HCT116 (cell line): ENCODE results near the gene B4GALNT2. TPM values are rescaled to one million over a fixed set of nuclear protein-coding genes. Genes with fewer than 3 reads are reported as not detected.

Experiments
- ATAC-seq: fragments of 200-7000 bp; cut with Tn5 transposase; 2 replicates; pipeline ENCODE4 v1.9.1; 2020; ENCODE audit warnings: mild to moderate bottlenecking, moderate library complexity
- BruUV-seq: library from RNA; stranded (reverse); fragments of 400-500 nt; replicated peaks from 2 replicates; lab custom pipeline; 2021; lab: Mats Ljungman, UMichigan
- CTCF ChIA-PET: fragments of 300-600 bp; sonication (Branson Sonifier 250); formaldehyde crosslinking; loops from one replicate; lab custom pipeline; 2021; ENCODE audit warnings: antibody characterized with exemption; lab: Charles Lee
- POLR2A ChIA-PET: fragments of 300-600, 350-600 bp; sonication (Branson Sonifier 250); formaldehyde crosslinking; loops from one replicate; lab custom pipeline; 2021; ENCODE audit warnings: antibody characterized with exemption; lab: Charles Lee
- RAD21 ChIA-PET, 2 experiments: fragments of 300-600 bp; sonication (Branson Sonifier 250); formaldehyde crosslinking; loops; one replicate each; lab custom pipeline; 2023; ENCODE audit warnings: low total read pairs in 2 of 2; ENCODE audit not compliant: uncharacterized antibody in 2 of 2, unreplicated experiment in 2 of 2, low non-redundant PET in 1 of 2; lab: Charles Lee
- DNase-seq: peaks from one replicate; pipeline ENCODE4 v3.0.0-alpha.2; 2010; ENCODE audit warnings: low read depth, low spot score
- H2AFZ ChIP-seq: fragments of 200-600 bp; shearing (Covaris generic), sonication (generic); 2 replicates; pipeline ENCODE4 v1.6.1; 2017; ENCODE audit warnings: low read depth, mixed run types, mixed read lengths, antibody characterized with exemption, low read length; ENCODE audit not compliant: poor library complexity, severe bottlenecking
- H3K27ac ChIP-seq: 2 replicates; pipeline ENCODE4 v1.5.1; 2012; ENCODE audit warnings: low read depth, low read length
- H3K27me3 ChIP-seq: fragments of 200-600 bp; sonication (generic); 2 replicates; pipeline ENCODE4 v1.6.1; 2016; ENCODE audit warnings: mixed run types, low read length, mixed read lengths; ENCODE audit not compliant: insufficient read depth
- H3K36me3 ChIP-seq, 2 experiments: fragments of 200-500 bp in 1 of 2; fragments of 200-600 bp in 1 of 2; sonication (Bioruptor generic) in 1 of 2; sonication (generic) in 1 of 2; 2 replicates each; pipeline versions ENCODE4 v1.5.1 to v1.6.1; 2014 to 2016; ENCODE audit warnings: low read length in 2 of 2, inconsistent platforms in 1 of 2, mixed read lengths in 1 of 2, mixed run types in 1 of 2; ENCODE audit not compliant: insufficient read depth in 2 of 2, control insufficient read depth in 1 of 2
- H3K4me1 ChIP-seq, 2 experiments: fragments of 200-600 bp in 1 of 2; sonication (generic) in 1 of 2; 2 replicates each; pipeline versions ENCODE4 v1.5.1 to v1.6.1; 2012 to 2017; ENCODE audit warnings: low read length in 2 of 2, inconsistent platforms in 1 of 2, mild to moderate bottlenecking in 1 of 2, mixed read lengths in 1 of 2, mixed run types in 1 of 2, moderate library complexity in 1 of 2; ENCODE audit not compliant: insufficient read depth in 2 of 2, control insufficient read depth in 1 of 2
- H3K4me2 ChIP-seq: fragments of 200-600 bp; sonication (generic); 2 replicates; pipeline ENCODE4 v1.6.1; 2017; ENCODE audit warnings: mixed run types, low read length, mixed read lengths
- H3K4me3 ChIP-seq, 2 experiments: fragments of 200-600 bp in 1 of 2; sonication (generic) in 1 of 2; replicated peaks in 1 of 2; 2 replicates each; pipeline ENCODE4 v1.5.1; 2011 to 2016; ENCODE audit warnings: low read length in 2 of 2, control low read depth in 1 of 2, low read depth in 1 of 2, mild to moderate bottlenecking in 1 of 2, mixed read lengths in 1 of 2, mixed run types in 1 of 2
- H3K79me2 ChIP-seq: fragments of 200-600 bp; sonication (generic); 2 replicates; pipeline ENCODE4 v1.6.1; 2017; ENCODE audit warnings: mild to moderate bottlenecking, mixed run types, low read length, moderate library complexity, mixed read lengths; ENCODE audit not compliant: insufficient read depth
- H3K9ac ChIP-seq: fragments of 200-600 bp; sonication (generic); 2 replicates; pipeline ENCODE4 v1.6.1; 2016; ENCODE audit warnings: low read length, mixed read lengths
- H3K9me2 ChIP-seq: fragments of 200-600 bp; sonication (generic), shearing (Covaris generic); 2 replicates; pipeline ENCODE4 v1.6.1; 2017; ENCODE audit warnings: mixed run types, mild to moderate bottlenecking, moderate library complexity; ENCODE audit not compliant: insufficient read depth
- H3K9me3 ChIP-seq, 2 experiments: fragments of 200-500 bp in 1 of 2; fragments of 200-600 bp in 1 of 2; sonication (Bioruptor generic) in 1 of 2; sonication (generic) in 1 of 2; 2 replicates each; pipeline ENCODE4 v1.6.1; 2014 to 2017; ENCODE audit warnings: low read length in 2 of 2, mixed read lengths in 2 of 2, inconsistent platforms in 1 of 2, low read depth in 1 of 2, mild to moderate bottlenecking in 1 of 2, mixed run types in 1 of 2, moderate library complexity in 1 of 2; ENCODE audit not compliant: control insufficient read depth in 1 of 2, insufficient read depth in 1 of 2
- H4K20me1 ChIP-seq: fragments of 200-600 bp; sonication (generic), shearing (Covaris generic); 2 replicates; pipeline ENCODE4 v1.6.1; 2017; ENCODE audit warnings: mixed run types, mild to moderate bottlenecking, moderate library complexity; ENCODE audit not compliant: insufficient read depth
- CBX3 ChIP-seq: IDR thresholded peaks from 2 replicates; pipeline ENCODE4 v1.6.1; 2012; ENCODE audit warnings: low read depth
- CTCF ChIP-seq, 3 experiments: fragments of 200-600 bp in 1 of 3; sonication (generic) in 1 of 3; IDR thresholded peaks in 2 of 3; conservative IDR thresholded peaks in 1 of 3; 2 replicates each; pipeline ENCODE4 v1.5.1; 2012 to 2017; ENCODE audit warnings: low read depth in 2 of 3, low read length in 2 of 3, antibody characterized with exemption in 1 of 3, borderline replicate concordance in 1 of 3, control low read depth in 1 of 3, mild to moderate bottlenecking in 1 of 3, mixed read lengths in 1 of 3, mixed run types in 1 of 3, moderate library complexity in 1 of 3; ENCODE audit not compliant: insufficient read depth in 1 of 3
- EGR1 ChIP-seq: IDR thresholded peaks from 2 replicates; pipeline ENCODE4 v1.6.1; 2012; ENCODE audit warnings: low read depth
- EZH2 ChIP-seq: fragments of 200-600 bp; sonication (generic); IDR thresholded peaks from 2 replicates; pipeline ENCODE4 v1.6.1; 2017; ENCODE audit warnings: antibody characterized with exemption, mixed run types
- EZH2phosphoT487 ChIP-seq: fragments of 200-600 bp; IDR thresholded peaks from 2 replicates; pipeline ENCODE4 v1.6.1; 2018; ENCODE audit warnings: antibody characterized with exemption, borderline replicate concordance
- FOSL1 ChIP-seq: IDR thresholded peaks from 2 replicates; pipeline ENCODE4 v1.6.1; 2012; ENCODE audit warnings: low read depth
- JUND ChIP-seq: IDR thresholded peaks from 2 replicates; pipeline ENCODE4 v1.6.1; 2012
- MAX ChIP-seq: IDR thresholded peaks from 2 replicates; pipeline ENCODE4 v1.6.1; 2012
- POLR2A ChIP-seq: IDR thresholded peaks from 2 replicates; pipeline ENCODE4 v1.7.0; 2011; ENCODE audit warnings: borderline replicate concordance; ENCODE audit not compliant: insufficient read depth, insufficient read length; ENCODE audit errors: extremely low read depth
- POLR2AphosphoS5 ChIP-seq: IDR thresholded peaks from 2 replicates; pipeline ENCODE4 v1.6.1; 2011; ENCODE audit warnings: mild to moderate bottlenecking, low read depth, low read length, moderate library complexity
- RAD21 ChIP-seq: IDR thresholded peaks from 2 replicates; pipeline ENCODE4 v1.6.1; 2012; ENCODE audit warnings: low read depth, mild to moderate bottlenecking
- REST ChIP-seq: IDR thresholded peaks from 2 replicates; pipeline ENCODE4 v1.6.1; 2012; ENCODE audit warnings: low read depth
- SIN3A ChIP-seq: IDR thresholded peaks from 2 replicates; pipeline ENCODE4 v1.6.1; 2012; ENCODE audit warnings: low read depth
- SP1 ChIP-seq: IDR thresholded peaks from 2 replicates; pipeline ENCODE4 v1.6.1; 2012; ENCODE audit warnings: low read depth
- TCF7L2 ChIP-seq: IDR thresholded peaks from 2 replicates; pipeline ENCODE4 v1.7.0; 2011; ENCODE audit warnings: borderline replicate concordance, inconsistent platforms; ENCODE audit not compliant: insufficient read depth, insufficient read length; ENCODE audit errors: extremely low read depth
- YY1 ChIP-seq: IDR thresholded peaks from 2 replicates; pipeline ENCODE4 v1.6.1; 2011; ENCODE audit warnings: low read length, low read depth, moderate library complexity, mild to moderate bottlenecking; ENCODE audit not compliant: insufficient replicate concordance; ENCODE audit errors: extremely low read depth
- ZBTB33 ChIP-seq: IDR thresholded peaks from 2 replicates; pipeline ENCODE4 v1.6.1; 2011; ENCODE audit warnings: mild to moderate bottlenecking, low read length, moderate library complexity; ENCODE audit not compliant: insufficient replicate concordance; ENCODE audit errors: extremely low read depth
- ZFX ChIP-seq: fragments of 450-650 bp; IDR thresholded peaks from 2 replicates; pipeline ENCODE4 v1.6.1; 2017
- ZNF274 ChIP-seq: fragments of 200-500 bp; sonication (Bioruptor generic); IDR thresholded peaks from 2 replicates; pipeline ENCODE4 v1.6.1; 2014; ENCODE audit warnings: mild to moderate bottlenecking, low read depth, low read length, inconsistent platforms
- intact Hi-C: fragments of 100-400 bp; cut with micrococcal nuclease; formaldehyde crosslinking; loops from 2 replicates; pipeline ENCODE4 v1.10.0; 2022
- total RNA-seq: library from RNA; stranded (reverse); gene quantifications from one replicate; pipeline ENCODE4 v1.2.1, GENCODE V29; 2021; ENCODE audit not compliant: unreplicated experiment

The B4GALNT2 gene
- total RNA-seq, 1 experiment from 2014 or later, result not detected

GRCh38 chr17:49106321-49107210 lies 26.0 kb upstream of the B4GALNT2 start:
- DNase-seq, result no peak
- peaks cover 9 to 10% of the 10 kb centered on the region in 2 experiments for H3K4me1 ChIP-seq
- H3K9ac ChIP-seq, result no peak overlapping the region
- no peaks in the 10 kb centered on the region for H3K79me2 ChIP-seq
- TF ChIP-seq SP1 (no peak), CTCF (IDR thresholded peaks at IDR 0.05 in 2 of 3, conservative IDR thresholded peaks at IDR 0.05 in 1 of 3; ENCODE audit: borderline replicate concordance in 1 of 3, insufficient read depth in 1 of 3, low read depth in 2 of 3, low read length in 2 of 3) (no peak), EZH2phosphoT487 (no peak), EGR1 (no peak), ZNF274 (no peak), MAX (no peak), FOSL1 (no peak), REST (no peak), ZFX (no peak), RAD21 (no peak), CBX3 (no peak), TCF7L2 (no peak), EZH2 (no peak), YY1 (no peak), SIN3A (no peak), POLR2A (no peak), POLR2AphosphoS5 (no peak), ZBTB33 (no peak), JUND (no peak)
- H3K9me2 ChIP-seq, result no peaks in the 10 kb centered on the region
- intact Hi-C loops, result no loop called here
- no peak overlapping the region for H3K4me3 ChIP-seq
- H3K27me3 ChIP-seq, result no peaks in the 10 kb centered on the region
- H3K27ac ChIP-seq, result no peak overlapping the region
- ChIA-PET CTCF (no interaction called here), RAD21 (no interaction called here), POLR2A (no interaction called here)
- no peak overlapping the region for H3K4me2 ChIP-seq
- no peak for ATAC-seq
- H3K36me3 ChIP-seq, result no peaks in the 10 kb centered on the region
- no TSS peak for BruUV-seq
- H2AFZ ChIP-seq, result no peak overlapping the region
- H3K9me3 ChIP-seq, result no peaks in the 10 kb centered on the region
- H4K20me1 ChIP-seq, result no peaks in the 10 kb centered on the region
